ENCODE results near the gene POP5.

The POP5 gene

DNA sequence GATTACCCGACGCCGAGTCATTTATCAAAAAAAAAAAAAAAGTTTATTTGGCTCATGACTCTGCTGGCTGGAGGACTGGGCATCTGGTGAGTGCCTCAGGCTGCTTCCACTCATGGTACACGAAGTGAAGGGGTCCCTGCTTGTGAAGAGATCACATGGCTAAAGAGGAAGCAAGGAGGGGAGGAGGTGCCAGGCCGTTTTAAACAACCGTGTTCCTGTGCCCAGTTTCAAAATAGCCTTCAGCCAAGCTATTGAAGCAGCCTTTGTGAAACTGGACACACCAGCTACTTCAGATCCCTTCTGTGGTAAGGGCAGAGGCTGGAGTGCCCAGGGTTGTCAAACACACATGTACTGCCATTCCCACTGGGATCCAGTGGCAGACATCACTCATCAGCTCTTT is 7.6 kb downstream of the POP5 start:
- Histone ChIP-seq H3K9me3 (ENCODE audit: low read length) (no peaks in the 10 kb centered on the region), H3K27me3 (ENCODE audit: insufficient read depth, low read length) (no peaks in the 10 kb centered on the region), H3K9me2 (ENCODE audit: low read depth, low read length) (no peaks in the 10 kb centered on the region), H3K27ac (ENCODE audit: low read depth, low read length, poor library complexity, severe bottlenecking) (no peak overlapping the region), H3K4me3 (ENCODE audit: low read depth, low read length, poor library complexity, severe bottlenecking) (no peak overlapping the region), H3K9ac (ENCODE audit: low read length) (no peak overlapping the region), H3K4me2 (ENCODE audit: low read length) (no peak overlapping the region), H3K79me2 (ENCODE audit: insufficient read depth, low read length) (no peaks in the 10 kb centered on the region), H2AFZ (ENCODE audit: low read length) (no peak overlapping the region), H4K20me1 (ENCODE audit: insufficient read depth, low read length) (no peaks in the 10 kb centered on the region), H3F3A (ENCODE audit: insufficient read depth, low read length) (no peaks in the 10 kb centered on the region), H3K4me1 (ENCODE audit: insufficient read depth, low read length, severe bottlenecking) (no peaks in the 10 kb centered on the region), H3K36me3 (ENCODE audit: insufficient read depth, low read length) (peaks cover 97% of the 10 kb centered on the region)
- no peak for TF ChIP-seq EZH2 (IDR thresholded peaks at IDR 0.05; ENCODE audit: borderline replicate concordance, low read length)
- no peak for TF ChIP-seq CTCF (IDR thresholded peaks at IDR 0.05; ENCODE audit: low read length)

DNA sequence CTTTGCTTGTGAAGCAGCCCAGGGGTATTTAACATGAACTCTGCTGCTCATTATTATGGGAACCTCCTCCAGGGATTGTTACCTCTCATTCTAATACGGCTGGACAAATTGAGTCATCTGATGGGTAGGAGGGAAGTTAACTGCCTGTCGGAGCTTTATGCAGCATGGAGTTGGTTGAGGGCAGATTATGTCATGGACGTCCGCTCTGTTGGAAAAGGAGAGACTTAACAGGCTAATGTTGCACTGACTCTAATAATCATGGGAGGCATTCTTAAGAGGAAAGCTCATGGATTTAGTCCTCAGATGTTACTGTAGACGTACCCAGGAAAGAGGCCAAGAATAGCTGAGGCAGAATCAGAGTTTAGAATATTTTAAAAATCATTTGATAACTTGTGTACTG is 9.9 kb downstream of the POP5 start:
- Histone ChIP-seq H4K20me1 (ENCODE audit: insufficient read depth, low read length) (no peaks in the 10 kb centered on the region), H3K4me1 (ENCODE audit: insufficient read depth, low read length, severe bottlenecking) (no peaks in the 10 kb centered on the region), H3F3A (ENCODE audit: insufficient read depth, low read length) (no peaks in the 10 kb centered on the region), H3K4me2 (ENCODE audit: low read length) (no peak overlapping the region), H3K27ac (ENCODE audit: low read depth, low read length, poor library complexity, severe bottlenecking) (no peak overlapping the region), H2AFZ (ENCODE audit: low read length) (no peak overlapping the region), H3K4me3 (ENCODE audit: low read depth, low read length, poor library complexity, severe bottlenecking) (no peak overlapping the region), H3K36me3 (ENCODE audit: insufficient read depth, low read length) (peaks cover 94% of the 10 kb centered on the region), H3K9ac (ENCODE audit: low read length) (no peak overlapping the region), H3K9me2 (ENCODE audit: low read depth, low read length) (no peaks in the 10 kb centered on the region), H3K9me3 (ENCODE audit: low read length) (no peaks in the 10 kb centered on the region), H3K27me3 (ENCODE audit: insufficient read depth, low read length) (no peaks in the 10 kb centered on the region), H3K79me2 (ENCODE audit: insufficient read depth, low read length) (no peaks in the 10 kb centered on the region)
- no peak for TF ChIP-seq CTCF (IDR thresholded peaks at IDR 0.05; ENCODE audit: low read length)
- TF ChIP-seq EZH2 (IDR thresholded peaks at IDR 0.05; ENCODE audit: borderline replicate concordance, low read length): no peak

DNA sequence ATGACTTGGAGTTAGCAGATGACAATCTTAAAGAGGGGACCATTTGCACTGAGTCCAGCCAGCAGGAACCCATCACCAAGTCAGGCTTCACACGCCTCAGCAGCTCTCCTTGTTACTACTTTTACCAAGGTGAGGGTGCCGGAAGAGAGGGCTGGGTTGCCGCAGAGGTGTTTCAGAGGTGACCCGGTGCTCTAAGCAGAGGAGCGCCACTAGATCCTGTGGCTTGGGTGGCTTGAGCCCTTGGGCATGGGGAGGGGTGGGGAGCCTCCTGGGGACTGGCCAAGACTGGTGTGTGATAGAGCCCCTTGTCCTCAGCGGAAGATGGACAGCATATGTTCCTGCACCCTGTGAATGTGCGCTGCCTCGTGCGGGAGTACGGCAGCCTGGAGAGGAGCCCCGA is 17.7 kb downstream of the POP5 start:
- no peak overlapping the region for H3K27ac ChIP-seq (ENCODE audit: low read depth, low read length, poor library complexity, severe bottlenecking)
- H3K79me2 ChIP-seq (ENCODE audit: insufficient read depth, low read length): no peaks in the 10 kb centered on the region
- no peaks in the 10 kb centered on the region for H3K9me2 ChIP-seq (ENCODE audit: low read depth, low read length)
- H3K4me1 ChIP-seq (ENCODE audit: insufficient read depth, low read length, severe bottlenecking): no peaks in the 10 kb centered on the region
- no peak overlapping the region for H3K9ac ChIP-seq (ENCODE audit: low read length)
- H3K4me3 ChIP-seq (ENCODE audit: low read depth, low read length, poor library complexity, severe bottlenecking): no peak overlapping the region
- TF ChIP-seq CTCF (IDR thresholded peaks at IDR 0.05; ENCODE audit: low read length) (no peak), EZH2 (IDR thresholded peaks at IDR 0.05; ENCODE audit: borderline replicate concordance, low read length) (no peak)
- peaks cover 85% of the 10 kb centered on the region for H3K36me3 ChIP-seq (ENCODE audit: insufficient read depth, low read length)
- no peak overlapping the region for H2AFZ ChIP-seq (ENCODE audit: low read length)
- H3K27me3 ChIP-seq (ENCODE audit: insufficient read depth, low read length): no peaks in the 10 kb centered on the region
- no peaks in the 10 kb centered on the region for H4K20me1 ChIP-seq (ENCODE audit: insufficient read depth, low read length)
- no peaks in the 10 kb centered on the region for H3F3A ChIP-seq (ENCODE audit: insufficient read depth, low read length)
- H3K9me3 ChIP-seq (ENCODE audit: low read length): no peaks in the 10 kb centered on the region
- H3K4me2 ChIP-seq (ENCODE audit: low read length): no peak overlapping the region
